ENCODE measurements around the gene PRRT1B.

DNA sequence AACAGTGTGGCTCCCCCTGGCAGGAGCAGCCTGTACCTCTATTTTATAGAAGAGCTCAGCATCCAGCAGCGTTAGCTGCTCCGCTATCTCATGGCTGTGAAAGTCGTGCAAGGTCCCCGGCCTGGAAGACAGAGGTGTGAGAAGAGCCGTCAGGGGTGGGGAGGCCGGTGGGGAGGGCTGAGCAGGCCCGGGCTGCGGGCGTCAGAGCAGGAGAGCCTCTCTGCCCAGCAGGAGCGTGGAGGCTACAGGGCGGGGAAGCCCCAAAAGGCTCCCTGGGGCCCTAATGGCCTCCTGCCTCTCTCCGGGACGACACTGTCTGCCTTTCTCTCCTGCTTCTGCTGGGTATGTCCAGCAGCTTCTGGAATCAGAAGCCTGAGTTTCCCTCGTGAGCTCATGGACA, 42.6 kb downstream of the PRRT1B start:
- TF ChIP-seq CTCF (IDR thresholded peaks at IDR 0.05): no peak
- no peak for TF ChIP-seq POLR2A (IDR thresholded peaks at IDR 0.05)

Measured in right lobe of liver (tissue), 4 donors.